Hepatocyte (in vitro differentiated cells): Measurements from ENCODE around the gene TGM2. TPM values are rescaled to one million over a fixed set of nuclear protein-coding genes. Genes with fewer than 3 reads are reported as not detected.

Experiments
- DNase-seq: peaks from one replicate; pipeline ENCODE4 v3.0.0-alpha.2; 2016; ENCODE audit warnings: low spot score
- H2AFZ ChIP-seq: fragments of 200-600 bp; sonication (generic); 2 replicates; pipeline ENCODE4 v1.6.0; 2016; ENCODE audit warnings: antibody characterized with exemption, mild to moderate bottlenecking
- H3K27ac ChIP-seq: fragments of 200-600 bp; sonication (generic); 2 replicates; pipeline ENCODE4 v1.5.1; 2016; ENCODE audit warnings: mild to moderate bottlenecking
- H3K27me3 ChIP-seq: fragments of 200-600 bp; sonication (generic); 2 replicates; pipeline ENCODE4 v1.6.1; 2016
- H3K36me3 ChIP-seq: fragments of 200-600 bp; sonication (generic); replicated peaks from 2 replicates; pipeline ENCODE4 v1.5.1; 2016; ENCODE audit warnings: low read depth; ENCODE audit not compliant: insufficient read depth
- H3K4me1 ChIP-seq: fragments of 200-600 bp; sonication (generic); 2 replicates; pipeline ENCODE4 v1.5.1; 2016; ENCODE audit warnings: mild to moderate bottlenecking, moderate library complexity; ENCODE audit not compliant: insufficient read depth
- H3K4me2 ChIP-seq: fragments of 200-600 bp; sonication (generic); 2 replicates; pipeline ENCODE4 v1.6.0; 2016
- H3K4me3 ChIP-seq: fragments of 200-600 bp; sonication (generic); 2 replicates; pipeline ENCODE4 v1.5.1; 2016; ENCODE audit warnings: mild to moderate bottlenecking
- H3K79me2 ChIP-seq: fragments of 200-600 bp; sonication (generic); 2 replicates; pipeline ENCODE4 v1.6.0; 2017; ENCODE audit warnings: mild to moderate bottlenecking
- H3K9me2 ChIP-seq: fragments of 200-600 bp; sonication (generic); replicated peaks from 2 replicates; pipeline ENCODE4 v1.6.0; 2017; ENCODE audit warnings: mild to moderate bottlenecking; ENCODE audit not compliant: insufficient read depth
- H3K9me3 ChIP-seq: fragments of 200-600 bp; sonication (generic); 2 replicates; pipeline ENCODE4 v1.5.1; 2016; ENCODE audit warnings: low read depth, mild to moderate bottlenecking
- H4K20me1 ChIP-seq: fragments of 200-600 bp; sonication (generic); 2 replicates; pipeline ENCODE4 v1.6.0; 2016; ENCODE audit warnings: mild to moderate bottlenecking; ENCODE audit not compliant: insufficient read depth, poor library complexity, severe bottlenecking
- EZH2 ChIP-seq: fragments of 200-600 bp; sonication (generic); IDR thresholded peaks from 2 replicates; pipeline ENCODE4 v1.6.1; 2016; ENCODE audit warnings: antibody characterized with exemption, mild to moderate bottlenecking, borderline replicate concordance
- EZH2phosphoT487 ChIP-seq: fragments of 200-600 bp; sonication (generic); IDR thresholded peaks from one replicate; pipeline ENCODE4 v1.6.1; 2018; ENCODE audit warnings: antibody characterized with exemption, mild to moderate bottlenecking, low read depth, moderate library complexity; ENCODE audit not compliant: unreplicated experiment, severe bottlenecking
- WGBS: methylation state at CpG from one replicate; pipeline ENCODE4 v1.1.6; 2016; ENCODE audit warnings: low lambda C conversion rate; ENCODE audit errors: missing lambda C conversion rate; 5-methylcytosine and 5-hydroxymethylcytosine counted together
- polyA plus RNA-seq: library from polyadenylated mRNA; unstranded; fragments of >200 nt; fragmentation: Nextera tagmentation; extraction: Ambion mirVana; gene quantifications from 2 replicates; pipeline ENCODE4 v1.2.1, GENCODE V29; 2016
- small RNA-seq: library from RNA; depleted of rRNA; stranded (forward); fragments of <200 nt; gene quantifications from one replicate; pipeline ENCODE3, GENCODE V24; 2014
- total RNA-seq: library from RNA; depleted of rRNA; stranded (reverse); fragments of >200 nt; gene quantifications from 2 replicates; pipeline ENCODE4 v1.2.3, GENCODE V29; 2014
- TF ChIP-seq, protein P1 (sequence below): fragments of 200-600 bp; sonication (generic); IDR thresholded peaks from 2 replicates; pipeline ENCODE4 v1.5.1; 2016; ENCODE audit warnings: antibody characterized with exemption, mild to moderate bottlenecking; ENCODE audit not compliant: poor library complexity

TGM2 gene
- total and polyA plus RNA-seq, 2 experiments from 2014 or later: 85.8 to 133 TPM

DNA sequence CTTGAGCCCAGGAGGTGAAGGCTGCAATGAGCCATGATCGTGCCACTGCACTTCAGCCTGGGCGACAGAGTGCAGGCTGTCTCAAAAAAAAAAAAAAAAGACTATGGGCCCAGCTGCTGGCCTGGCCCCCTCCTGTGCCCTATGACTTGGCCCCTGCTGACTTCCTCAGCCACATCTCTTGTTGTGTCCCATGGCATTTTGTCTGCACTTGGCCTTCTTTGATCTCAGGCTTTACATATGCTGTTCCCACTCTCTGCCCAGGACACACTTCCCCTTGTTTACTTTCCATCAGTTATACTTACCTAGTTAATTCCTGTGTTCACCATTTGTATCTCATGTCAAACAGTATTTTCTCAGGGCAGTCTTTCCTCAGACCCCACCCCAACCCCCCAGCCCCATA lies 87.0 kb downstream of the TGM2 start:
- H3K4me3 ChIP-seq: no peak overlapping the region
- no peaks in the 10 kb centered on the region for H3K9me2 ChIP-seq
- no peaks in the 10 kb centered on the region for H3K9me3 ChIP-seq
- no peaks in the 10 kb centered on the region for H4K20me1 ChIP-seq
- 100% methylated on average over 2 of the region's 2 CpGs for WGBS
- no peaks in the 10 kb centered on the region for H3K27me3 ChIP-seq
- no peak overlapping the region for H3K4me2 ChIP-seq
- TF ChIP-seq EZH2phosphoT487: no peak
- TF ChIP-seq, protein P1, sequence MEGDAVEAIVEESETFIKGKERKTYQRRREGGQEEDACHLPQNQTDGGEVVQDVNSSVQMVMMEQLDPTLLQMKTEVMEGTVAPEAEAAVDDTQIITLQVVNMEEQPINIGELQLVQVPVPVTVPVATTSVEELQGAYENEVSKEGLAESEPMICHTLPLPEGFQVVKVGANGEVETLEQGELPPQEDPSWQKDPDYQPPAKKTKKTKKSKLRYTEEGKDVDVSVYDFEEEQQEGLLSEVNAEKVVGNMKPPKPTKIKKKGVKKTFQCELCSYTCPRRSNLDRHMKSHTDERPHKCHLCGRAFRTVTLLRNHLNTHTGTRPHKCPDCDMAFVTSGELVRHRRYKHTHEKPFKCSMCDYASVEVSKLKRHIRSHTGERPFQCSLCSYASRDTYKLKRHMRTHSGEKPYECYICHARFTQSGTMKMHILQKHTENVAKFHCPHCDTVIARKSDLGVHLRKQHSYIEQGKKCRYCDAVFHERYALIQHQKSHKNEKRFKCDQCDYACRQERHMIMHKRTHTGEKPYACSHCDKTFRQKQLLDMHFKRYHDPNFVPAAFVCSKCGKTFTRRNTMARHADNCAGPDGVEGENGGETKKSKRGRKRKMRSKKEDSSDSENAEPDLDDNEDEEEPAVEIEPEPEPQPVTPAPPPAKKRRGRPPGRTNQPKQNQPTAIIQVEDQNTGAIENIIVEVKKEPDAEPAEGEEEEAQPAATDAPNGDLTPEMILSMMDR: no peak
- TF ChIP-seq EZH2: no peak
- peaks cover 7% of the 10 kb centered on the region for H3K36me3 ChIP-seq
- DNase-seq: no peak
- peaks cover 62% of the 10 kb centered on the region for H3K79me2 ChIP-seq
- no peak overlapping the region for H2AFZ ChIP-seq
- H3K27ac ChIP-seq: no peak overlapping the region
- peaks cover 40% of the 10 kb centered on the region for H3K4me1 ChIP-seq

Small RNA genes within 50 kb of the gene (small RNA-seq; reads per million reads assigned to genes)
- not detected for gene RN7SL237P

Other genes starting within 250 kb of the TGM2 start
- gene TTI1, start 131.8 kb downstream of the TGM2 start, total RNA-seq: 15.1 and 15.7 TPM in 2 replicates
- gene TTI1, start 131.8 kb downstream of the TGM2 start, polyA plus RNA-seq: 12.6 and 15.1 TPM in 2 replicates
- gene RPRD1B, start 131.5 kb downstream of the TGM2 start, total RNA-seq: 26.8 and 28.0 TPM in 2 replicates
- 16.5 and 18.5 TPM in 2 replicates for gene RPRD1B, start 131.5 kb downstream of the TGM2 start, polyA plus RNA-seq
- gene KIAA1755, start 95.5 kb upstream of the TGM2 start, total RNA-seq: 2.0 and 3.4 TPM in 2 replicates
- gene KIAA1755, start 95.5 kb upstream of the TGM2 start, polyA plus RNA-seq: 1.3 and 1.6 TPM in 2 replicates
- gene BPI, start 138.9 kb upstream of the TGM2 start, total RNA-seq: 0.63 TPM in 1 of 2 replicates, not detected in the other
- gene BPI, start 138.9 kb upstream of the TGM2 start, polyA plus RNA-seq: 0.66 TPM in 1 of 2 replicates, not detected in the other
- 48.4 and 71.5 TPM in 2 replicates for gene LBP, start 181.2 kb upstream of the TGM2 start, total RNA-seq
- gene LBP, start 181.2 kb upstream of the TGM2 start, polyA plus RNA-seq: 43.0 and 57.2 TPM in 2 replicates